ENCODE measurements around the gene VAPA.

DNA sequence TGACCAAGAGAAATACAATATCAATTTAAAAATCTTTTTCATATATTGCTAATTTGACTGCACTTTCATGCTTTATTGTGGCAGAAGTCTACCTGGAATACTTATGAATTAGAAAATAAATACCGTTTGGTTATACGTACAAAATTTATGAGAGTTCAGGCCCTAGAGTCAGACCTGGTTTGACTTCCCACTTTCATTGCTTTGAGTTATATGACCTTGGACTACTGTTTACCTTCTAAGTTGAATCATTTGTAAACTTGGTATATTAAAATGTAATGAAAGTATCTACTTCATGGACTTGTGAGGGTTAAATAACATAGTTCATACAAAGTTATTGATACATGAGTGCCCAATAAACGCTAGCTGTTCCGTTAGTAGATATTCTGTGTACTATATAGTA, 12.0 kb downstream of the VAPA start:
- TF ChIP-seq, protein P1, sequence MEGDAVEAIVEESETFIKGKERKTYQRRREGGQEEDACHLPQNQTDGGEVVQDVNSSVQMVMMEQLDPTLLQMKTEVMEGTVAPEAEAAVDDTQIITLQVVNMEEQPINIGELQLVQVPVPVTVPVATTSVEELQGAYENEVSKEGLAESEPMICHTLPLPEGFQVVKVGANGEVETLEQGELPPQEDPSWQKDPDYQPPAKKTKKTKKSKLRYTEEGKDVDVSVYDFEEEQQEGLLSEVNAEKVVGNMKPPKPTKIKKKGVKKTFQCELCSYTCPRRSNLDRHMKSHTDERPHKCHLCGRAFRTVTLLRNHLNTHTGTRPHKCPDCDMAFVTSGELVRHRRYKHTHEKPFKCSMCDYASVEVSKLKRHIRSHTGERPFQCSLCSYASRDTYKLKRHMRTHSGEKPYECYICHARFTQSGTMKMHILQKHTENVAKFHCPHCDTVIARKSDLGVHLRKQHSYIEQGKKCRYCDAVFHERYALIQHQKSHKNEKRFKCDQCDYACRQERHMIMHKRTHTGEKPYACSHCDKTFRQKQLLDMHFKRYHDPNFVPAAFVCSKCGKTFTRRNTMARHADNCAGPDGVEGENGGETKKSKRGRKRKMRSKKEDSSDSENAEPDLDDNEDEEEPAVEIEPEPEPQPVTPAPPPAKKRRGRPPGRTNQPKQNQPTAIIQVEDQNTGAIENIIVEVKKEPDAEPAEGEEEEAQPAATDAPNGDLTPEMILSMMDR (IDR thresholded peaks at IDR 0.05 in 2 of 3, conservative IDR thresholded peaks at IDR 0.05 in 1 of 3; ENCODE audit: insufficient read depth in 2 of 3, low read depth in 1 of 3, low read length in 3 of 3): no peak
- no peak for TF ChIP-seq SIRT6 (IDR thresholded peaks at IDR 0.05; ENCODE audit: low read depth, low read length)
- TF ChIP-seq POLR2AphosphoS5 (IDR thresholded peaks at IDR 0.05; ENCODE audit: control insufficient read depth, insufficient read depth, low read depth, low read length): no peak
- TF ChIP-seq YBX1 (IDR thresholded peaks at IDR 0.05): no peak
- no peak for TF ChIP-seq ZNF140 (CRISPR knock-in tag; IDR thresholded peaks at IDR 0.05)
- TF ChIP-seq MNT (conservative IDR thresholded peaks at IDR 0.05): no peak
- no peak for TF ChIP-seq PPARD (CRISPR knock-in tag; IDR thresholded peaks at IDR 0.05)
- no peak for TF ChIP-seq PCBP1 (IDR thresholded peaks at IDR 0.05; ENCODE audit: low read depth, low read length, poor library complexity, severe bottlenecking)
- TF ChIP-seq HDGF (IDR thresholded peaks at IDR 0.05): no peak
- no peak for TF ChIP-seq ZNF780A (CRISPR knock-in tag; IDR thresholded peaks at IDR 0.05)
- no peak for TF ChIP-seq ZNF253 (CRISPR knock-in tag; conservative IDR thresholded peaks at IDR 0.05)
- no peak for TF ChIP-seq POLR2A (conservative IDR thresholded peaks at IDR 0.05)
- TF ChIP-seq ZNF324 (CRISPR knock-in tag; IDR thresholded peaks at IDR 0.05): no peak
- TF ChIP-seq HDAC2 (IDR thresholded peaks at IDR 0.05): no peak
